SK-N-SH (cell line): Measurements from ENCODE around the gene CAPN10. TPM values are rescaled to one million over a fixed set of nuclear protein-coding genes. Genes with fewer than 3 reads are reported as not detected.
A peak's percentile ranks its signal among the peaks of the same experiment; 100 is the strongest.

Source experiments
- CTCF ChIA-PET: fragments of 300-600, 350-600 bp; formaldehyde crosslinking; extraction: SDS; loops from one replicate; lab custom pipeline; 2021; lab: Yijun Ruan, JAX
- POLR2A ChIA-PET: fragments of 350-600 bp; sonication (Branson Sonifier 250); formaldehyde crosslinking; extraction: SDS; loops from one replicate; lab custom pipeline; 2020; ENCODE audit warnings: antibody characterized with exemption, inconsistent platforms; lab: Yijun Ruan, JAX
- DNase-seq: peaks from one replicate; pipeline ENCODE4 v3.0.0; 2012
- H2AFZ ChIP-seq: fragments of 200-600 bp; sonication (generic); 2 replicates; pipeline ENCODE4 v1.8.1; 2016; ENCODE audit warnings: antibody characterized with exemption, mild to moderate bottlenecking, low read depth
- H3F3A ChIP-seq: fragments of 200-600 bp; sonication (generic); replicated peaks from 2 replicates; pipeline ENCODE3; 2016; ENCODE audit warnings: antibody characterized with exemption, mild to moderate bottlenecking; ENCODE audit not compliant: insufficient read depth
- H3K27ac ChIP-seq, 2 experiments: fragments of 200-500 bp in 1 of 2; fragments of 200-600 bp in 1 of 2; sonication (Bioruptor generic) in 1 of 2; sonication (generic), shearing (Covaris generic) in 1 of 2; 2 replicates each; pipeline versions ENCODE4 v1.5.1 to v1.6.1; 2014 to 2016; ENCODE audit warnings: low read depth in 2 of 2, inconsistent platforms in 1 of 2, low read length in 1 of 2, mild to moderate bottlenecking in 1 of 2, mixed read lengths in 1 of 2
- H3K27me3 ChIP-seq: fragments of 200-600 bp; sonication (generic), shearing (Covaris generic); 2 replicates; pipeline ENCODE4 v1.6.1; 2016; ENCODE audit warnings: mixed run types; ENCODE audit not compliant: insufficient read depth
- H3K36me3 ChIP-seq, 2 experiments: fragments of 200-500 bp in 1 of 2; fragments of 200-600 bp in 1 of 2; sonication (Bioruptor generic) in 1 of 2; sonication (generic) in 1 of 2; replicated peaks in 1 of 2; 2 replicates each; pipeline versions ENCODE3 to v1.5.1; 2014 to 2016; ENCODE audit warnings: low read length in 1 of 2, mild to moderate bottlenecking in 1 of 2; ENCODE audit not compliant: insufficient read depth in 2 of 2, control insufficient read depth in 1 of 2
- H3K4me1 ChIP-seq, 2 experiments: fragments of 200-500 bp in 1 of 2; fragments of 200-600 bp in 1 of 2; sonication (Bioruptor generic) in 1 of 2; sonication (generic), shearing (Covaris generic) in 1 of 2; 2 replicates each; pipeline versions ENCODE4 v1.5.1 to v1.6.1; 2014 to 2016; ENCODE audit warnings: low read depth in 1 of 2, low read length in 1 of 2, mixed run types in 1 of 2; ENCODE audit not compliant: insufficient read depth in 2 of 2, control insufficient read depth in 1 of 2
- H3K4me2 ChIP-seq: fragments of 200-600 bp; sonication (generic), shearing (Covaris generic); 2 replicates; pipeline ENCODE4 v1.6.1; 2017; ENCODE audit warnings: mixed run types
- H3K4me3 ChIP-seq, 2 experiments: fragments of 200-500 bp in 1 of 2; fragments of 200-600 bp in 1 of 2; sonication (Bioruptor generic) in 1 of 2; sonication (generic), shearing (Covaris generic) in 1 of 2; 2 replicates each; pipeline versions ENCODE4 v1.5.1 to v1.8.1; 2014 to 2016; ENCODE audit warnings: low read depth in 2 of 2, inconsistent platforms in 1 of 2, low read length in 1 of 2, mild to moderate bottlenecking in 1 of 2, mixed read lengths in 1 of 2, moderate library complexity in 1 of 2
- H3K79me2 ChIP-seq: fragments of 200-600 bp; sonication (generic); 2 replicates; pipeline ENCODE4 v1.8.1; 2017; ENCODE audit warnings: mild to moderate bottlenecking; ENCODE audit not compliant: insufficient read depth
- H3K9ac ChIP-seq: fragments of 200-600 bp; sonication (generic); 2 replicates; pipeline ENCODE4 v1.6.1; 2017; ENCODE audit warnings: mixed run types
- H3K9me2 ChIP-seq: fragments of 200-600 bp; sonication (generic); 2 replicates; pipeline ENCODE4 v1.6.1; 2017; ENCODE audit warnings: mixed run types
- H3K9me3 ChIP-seq: fragments of 200-600 bp; sonication (generic); 2 replicates; pipeline ENCODE4 v1.6.1; 2017; ENCODE audit warnings: mixed run types, mild to moderate bottlenecking, moderate library complexity
- H4K20me1 ChIP-seq: fragments of 200-600 bp; sonication (generic); 2 replicates; pipeline ENCODE4 v1.6.1; 2017; ENCODE audit warnings: mild to moderate bottlenecking, mixed run types; ENCODE audit not compliant: insufficient read depth
- CTCF ChIP-seq: fragments of 200-600 bp; sonication (generic); IDR thresholded peaks from 2 replicates; pipeline ENCODE4 v1.6.1; 2017; ENCODE audit warnings: antibody characterized with exemption, mild to moderate bottlenecking, moderate library complexity
- FOXJ3 ChIP-seq: sonication (generic); formaldehyde crosslinking; IDR thresholded peaks from 2 replicates; pipeline ENCODE4 v1.5.1; 2020; ENCODE audit warnings: mild to moderate bottlenecking, missing genetic modification reagents
- GABPA ChIP-seq: IDR thresholded peaks from 2 replicates; pipeline ENCODE4 v1.4.0; 2012; ENCODE audit warnings: low read depth, mild to moderate bottlenecking
- GATA2 ChIP-seq: sonication (generic); formaldehyde crosslinking; IDR thresholded peaks from 2 replicates; pipeline ENCODE4 v1.5.0; 2020; ENCODE audit warnings: mild to moderate bottlenecking, missing genetic modification reagents
- IRF3 ChIP-seq: fragments of 150-350 bp; IDR thresholded peaks from 2 replicates; pipeline ENCODE4 v1.6.1; 2016; ENCODE audit warnings: mild to moderate bottlenecking, low read depth, low read length
- MAX ChIP-seq: IDR thresholded peaks from 2 replicates; pipeline ENCODE4 v1.4.0; 2012; ENCODE audit warnings: low read depth
- NFIC ChIP-seq: IDR thresholded peaks from 2 replicates; pipeline ENCODE4 v1.4.0; 2012; ENCODE audit warnings: borderline replicate concordance
- NRF1 ChIP-seq: IDR thresholded peaks from 2 replicates; pipeline ENCODE4 v1.6.1; 2012; ENCODE audit warnings: low read depth, mild to moderate bottlenecking, low read length
- RCOR1 ChIP-seq: fragments of 150-350 bp; IDR thresholded peaks from 2 replicates; pipeline ENCODE4 v1.6.1; 2017; ENCODE audit warnings: antibody characterized with exemption, low read length
- SIN3A ChIP-seq: IDR thresholded peaks from 2 replicates; pipeline ENCODE4 v1.6.1; 2012; ENCODE audit warnings: low read depth, mild to moderate bottlenecking, low read length, moderate library complexity, borderline replicate concordance
- SMC3 ChIP-seq: IDR thresholded peaks from 2 replicates; pipeline ENCODE4 v1.6.1; 2012; ENCODE audit warnings: low read depth, low read length, improper control_type of control experiment
- TAF1 ChIP-seq: IDR thresholded peaks from 2 replicates; pipeline ENCODE4 v1.6.1; 2012; ENCODE audit warnings: low read depth, mild to moderate bottlenecking, low read length, moderate library complexity, borderline replicate concordance
- TEAD4 ChIP-seq: IDR thresholded peaks from 2 replicates; pipeline ENCODE4 v1.4.0; 2012; ENCODE audit warnings: mild to moderate bottlenecking, borderline replicate concordance; ENCODE audit not compliant: insufficient read depth
- USF2 ChIP-seq: fragments of 150-350 bp; IDR thresholded peaks from 2 replicates; pipeline ENCODE4 v1.6.1; 2017; ENCODE audit warnings: antibody characterized with exemption, low read length, low read depth, borderline replicate concordance
- YY1 ChIP-seq: IDR thresholded peaks from 2 replicates; pipeline ENCODE4 v1.4.0; 2012; ENCODE audit warnings: low read depth, mild to moderate bottlenecking
- ZBTB33 ChIP-seq: IDR thresholded peaks from 2 replicates; pipeline ENCODE4 v1.4.0; 2012; ENCODE audit warnings: low read depth, borderline replicate concordance
- WGBS: methylation state at CpG from one replicate; pipeline ENCODE4 v1.1.6; 2017; ENCODE audit warnings: low lambda C conversion rate; 5-methylcytosine and 5-hydroxymethylcytosine counted together
- polyA plus RNA-seq, 3 experiments: library from polyadenylated mRNA; depleted of rRNA; stranded (reverse); fragments of >200 nt; gene quantifications; 2 replicates each; pipeline ENCODE4 v1.2.3, GENCODE V29; 2012

The CAPN10 gene
- polyA plus RNA-seq, 1 of the 3 experiments (the other 2 are of a cell fraction), result 24.0 TPM

GRCh38 chr2:240635121-240635997 lies 48.8 kb downstream of the CAPN10 start:
- Histone ChIP-seq H2AFZ (no peak overlapping the region), H3K4me3 (no peak overlapping the region), H4K20me1 (no peaks in the 10 kb centered on the region), H3K4me2 (no peak overlapping the region), H3K9me3 (no peaks in the 10 kb centered on the region), H3K27ac (no peak overlapping the region), H3K79me2 (no peaks in the 10 kb centered on the region), H3K9me2 (no peaks in the 10 kb centered on the region), H3K27me3 (no peaks in the 10 kb centered on the region), H3K36me3 (no peaks in the 10 kb centered on the region), H3K9ac (no peak overlapping the region), H3K4me1 (no peaks in the 10 kb centered on the region), H3F3A (no peaks in the 10 kb centered on the region)
- TF ChIP-seq YY1, result no peak
- TF ChIP-seq CTCF, result no peak
- no peak for TF ChIP-seq MAX
- no peak for TF ChIP-seq ZBTB33
- TF ChIP-seq FOXJ3 (CRISPR knock-in tag), result no peak
- TF ChIP-seq GATA2, result no peak
- no peak for TF ChIP-seq NRF1
- TF ChIP-seq RCOR1, result no peak
- no peak for TF ChIP-seq TAF1
- TF ChIP-seq SMC3, result no peak
- TF ChIP-seq GABPA, result no peak
- ChIA-PET POLR2A (no interaction called here), CTCF (no interaction called here)
- WGBS, result 0% methylated on average over 2 of the region's 6 CpGs
- DNase-seq, result peak; percentile 15

GRCh38 chr2:240635998-240636547 lies 49.5 kb downstream of the CAPN10 start:
- no peaks in the 10 kb centered on the region for H3K9me3 ChIP-seq
- WGBS, result 32% methylated on average over 3 of the region's 3 CpGs
- no peaks in the 10 kb centered on the region for H3K4me1 ChIP-seq
- H3K79me2 ChIP-seq, result no peaks in the 10 kb centered on the region
- no peak overlapping the region for H3K9ac ChIP-seq
- DNase-seq, result no peak
- CTCF ChIA-PET, result interaction anchor here (0.8 kb wide), 1 partner anchor 204 kb away, joined by 3 read pairs; no protein-coding TSS in a partner anchor
- H3K27ac ChIP-seq, result no peak overlapping the region
- no peaks in the 10 kb centered on the region for H3K9me2 ChIP-seq
- H3F3A ChIP-seq, result no peaks in the 10 kb centered on the region
- H3K36me3 ChIP-seq, result no peaks in the 10 kb centered on the region
- no peaks in the 10 kb centered on the region for H3K27me3 ChIP-seq
- POLR2A ChIA-PET, result no interaction called here
- no peak overlapping the region for H3K4me3 ChIP-seq
- H4K20me1 ChIP-seq, result no peaks in the 10 kb centered on the region
- no peak overlapping the region for H3K4me2 ChIP-seq
- no peak overlapping the region for H2AFZ ChIP-seq
- TF ChIP-seq GATA2 (no peak), TEAD4 (no peak), USF2 (no peak), FOXJ3 (CRISPR knock-in tag) (no peak), MAX (no peak), TAF1 (no peak), NFIC (no peak), IRF3 (no peak), SIN3A (no peak)
